Breast epithelium (tissue), 4 donors: ENCODE results near the gene PMEPA1. TPM values are rescaled to one million over a fixed set of nuclear protein-coding genes. Genes with fewer than 3 reads are reported as not detected.

ENCODE experiments used
- DNase-seq, 2 donors: peaks; one replicate each; pipeline ENCODE4 v3.0.0-alpha.2; 2019; ENCODE audit warnings: low spot score in 2 of 2
- H3K27ac ChIP-seq, 2 donors: fragments of 200-600 bp; sonication (generic) in 1 of 2; one replicate each; pipeline ENCODE4 v1.5.1; 2016 to 2019; ENCODE audit warnings: mild to moderate bottlenecking in 1 of 2
- H3K27me3 ChIP-seq, 2 donors: fragments of 200-600 bp; sonication (generic) in 1 of 2; one replicate each; pipeline versions ENCODE4 v1.5.1 to v1.6.0; 2017 to 2019; ENCODE audit warnings: control low read depth in 1 of 2, mild to moderate bottlenecking in 1 of 2
- H3K36me3 ChIP-seq: fragments of 200-600 bp; one replicate; pipeline ENCODE4 v1.5.1; 2019
- H3K4me1 ChIP-seq, 2 donors: fragments of 200-600 bp; sonication (generic); one replicate each; pipeline ENCODE4 v1.5.1; 2016 to 2019; ENCODE audit warnings: control low read depth in 1 of 2
- H3K4me3 ChIP-seq, 3 donors: fragments of 200-600 bp; sonication (generic); 1 replicate in 2 of 3; 2 replicates in 1 of 3; pipeline ENCODE4 v1.5.1; 2016 to 2019; ENCODE audit warnings: mild to moderate bottlenecking in 3 of 3, moderate library complexity in 2 of 3
- H3K9me3 ChIP-seq, 2 donors: fragments of 200-600 bp; sonication (generic) in 1 of 2; one replicate each; pipeline ENCODE4 v1.5.1; 2016 to 2019; ENCODE audit warnings: control low read depth in 1 of 2
- POLR2A ChIP-seq: fragments of 450-650 bp; IDR thresholded peaks from one replicate; pipeline ENCODE4 v1.6.1; 2016; ENCODE audit warnings: antibody characterized with exemption, mild to moderate bottlenecking, moderate library complexity
- POLR2AphosphoS5 ChIP-seq, 3 donors: sonication (generic); formaldehyde crosslinking; IDR thresholded peaks; one replicate each; pipeline ENCODE4 v1.6.1; 2017; ENCODE audit warnings: antibody characterized with exemption in 3 of 3
- intact Hi-C: fragments of 100-400 bp; cut with DNase I; formaldehyde crosslinking; loops from one replicate; pipeline ENCODE4 v1.15.1; 2023; ENCODE audit warnings: low total_unique reads
- total RNA-seq, 3 donors: library from RNA; depleted of rRNA; stranded (reverse); fragments of >200 nt; gene quantifications; one replicate each; pipeline ENCODE4 v1.1.0, GENCODE V29; 2016
- TF ChIP-seq, protein P1 (sequence below), 3 donors: fragments of 450-650 bp; IDR thresholded peaks; one replicate each; pipeline ENCODE4 v1.5.1; 2016 to 2017; ENCODE audit warnings: antibody characterized with exemption in 3 of 3, mild to moderate bottlenecking in 3 of 3, moderate library complexity in 3 of 3

Gene PMEPA1
- total RNA-seq, 3 donors from 2014 or later, result 9.2 to 13.2 (median 13.1) TPM

DNA sequence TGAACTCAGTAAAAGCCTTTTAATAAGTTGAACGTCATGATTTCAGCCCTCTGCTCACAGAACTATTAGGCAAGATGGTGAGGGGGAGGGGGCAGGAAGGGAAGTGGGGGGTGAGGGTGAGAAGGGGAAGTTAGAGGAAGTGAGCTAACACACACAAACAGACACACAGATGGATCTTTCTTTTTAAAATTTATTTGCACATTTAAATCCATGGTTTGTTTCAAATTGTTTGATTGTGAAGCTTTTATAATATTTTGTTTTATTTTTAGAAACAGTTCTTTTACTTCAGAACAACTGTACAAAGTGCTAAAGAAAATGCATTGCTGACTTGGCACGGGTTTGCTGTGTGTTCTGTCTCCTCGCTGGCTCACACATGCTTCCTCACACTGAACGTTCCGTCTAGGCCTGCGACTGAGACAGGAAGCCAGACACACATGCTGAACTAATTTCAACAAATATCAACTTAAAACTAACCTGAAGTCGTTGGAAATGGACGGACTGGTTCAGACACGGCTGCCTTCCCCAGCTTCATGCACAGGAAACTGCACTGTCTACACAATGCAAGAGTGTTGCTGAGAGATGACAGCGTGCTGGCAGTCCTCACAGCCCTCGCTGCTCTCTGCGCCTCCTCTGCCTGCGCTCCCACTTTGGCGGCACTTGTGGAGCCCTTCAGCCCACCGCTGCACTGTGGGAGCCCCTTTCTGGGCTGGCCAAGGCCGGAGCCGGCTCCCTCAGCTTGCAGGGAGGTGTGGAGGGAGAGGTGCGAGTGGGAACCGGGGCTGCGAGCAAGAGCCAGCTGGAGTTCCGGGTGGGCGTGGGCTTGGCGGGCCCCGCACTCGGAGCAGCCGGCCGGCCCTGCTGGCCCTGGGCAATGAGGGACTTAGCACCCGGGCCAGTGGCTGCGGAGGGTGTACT, 81.5 kb downstream of the PMEPA1 start:
- peak overlapping the region in 2 of 3 donors; percentile 7 to 41 for H3K4me3 ChIP-seq
- no peaks in the 10 kb centered on the region for H3K27me3 ChIP-seq
- H3K27ac ChIP-seq, result peak overlapping the region; percentile 46 to 78
- intact Hi-C loops, result no loop called here
- H3K9me3 ChIP-seq, result peaks cover 0 to 7% of the 10 kb centered on the region in 2 donors
- H3K4me1 ChIP-seq, result no peaks in the 10 kb centered on the region
- TF ChIP-seq POLR2AphosphoS5 (IDR thresholded peaks at IDR 0.05), result no peak
- no peak for TF ChIP-seq POLR2A
- TF ChIP-seq, protein P1, sequence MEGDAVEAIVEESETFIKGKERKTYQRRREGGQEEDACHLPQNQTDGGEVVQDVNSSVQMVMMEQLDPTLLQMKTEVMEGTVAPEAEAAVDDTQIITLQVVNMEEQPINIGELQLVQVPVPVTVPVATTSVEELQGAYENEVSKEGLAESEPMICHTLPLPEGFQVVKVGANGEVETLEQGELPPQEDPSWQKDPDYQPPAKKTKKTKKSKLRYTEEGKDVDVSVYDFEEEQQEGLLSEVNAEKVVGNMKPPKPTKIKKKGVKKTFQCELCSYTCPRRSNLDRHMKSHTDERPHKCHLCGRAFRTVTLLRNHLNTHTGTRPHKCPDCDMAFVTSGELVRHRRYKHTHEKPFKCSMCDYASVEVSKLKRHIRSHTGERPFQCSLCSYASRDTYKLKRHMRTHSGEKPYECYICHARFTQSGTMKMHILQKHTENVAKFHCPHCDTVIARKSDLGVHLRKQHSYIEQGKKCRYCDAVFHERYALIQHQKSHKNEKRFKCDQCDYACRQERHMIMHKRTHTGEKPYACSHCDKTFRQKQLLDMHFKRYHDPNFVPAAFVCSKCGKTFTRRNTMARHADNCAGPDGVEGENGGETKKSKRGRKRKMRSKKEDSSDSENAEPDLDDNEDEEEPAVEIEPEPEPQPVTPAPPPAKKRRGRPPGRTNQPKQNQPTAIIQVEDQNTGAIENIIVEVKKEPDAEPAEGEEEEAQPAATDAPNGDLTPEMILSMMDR (IDR thresholded peaks at IDR 0.05), result no peak
- DNase-seq, result no peak
- no peaks in the 10 kb centered on the region for H3K36me3 ChIP-seq

DNA sequence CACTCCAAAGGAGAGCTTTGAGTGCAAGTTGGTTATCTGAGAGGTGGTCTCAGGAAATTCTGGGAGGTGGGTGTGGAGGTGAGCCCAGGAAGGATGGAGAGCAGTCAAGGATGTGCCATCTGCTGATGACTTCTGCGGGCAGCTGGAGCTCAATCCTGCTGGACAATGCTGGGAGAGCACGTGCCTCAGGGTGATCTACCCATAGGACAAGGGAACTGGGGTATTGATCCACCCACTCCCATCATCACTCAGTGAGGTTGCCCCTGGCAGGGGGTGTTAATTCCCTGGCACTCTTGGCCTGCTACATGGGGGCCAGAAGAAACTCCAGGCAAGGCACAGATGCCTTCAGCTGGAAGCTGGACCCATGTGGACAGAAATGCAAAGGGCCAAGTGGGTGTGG, 82.5 kb downstream of the PMEPA1 start:
- TF ChIP-seq, protein P1 (IDR thresholded peaks at IDR 0.05), result no peak
- TF ChIP-seq POLR2AphosphoS5 (IDR thresholded peaks at IDR 0.05) (no peak), POLR2A (no peak)
- Histone ChIP-seq H3K9me3 (peaks cover 0 to 7% of the 10 kb centered on the region in 2 donors), H3K27me3 (no peaks in the 10 kb centered on the region), H3K4me3 (no peak overlapping the region), H3K27ac (peak overlapping the region; percentile 46 to 78), H3K36me3 (no peaks in the 10 kb centered on the region), H3K4me1 (no peaks in the 10 kb centered on the region)
- intact Hi-C loops, result no loop called here
- DNase-seq, result no peak

DNA sequence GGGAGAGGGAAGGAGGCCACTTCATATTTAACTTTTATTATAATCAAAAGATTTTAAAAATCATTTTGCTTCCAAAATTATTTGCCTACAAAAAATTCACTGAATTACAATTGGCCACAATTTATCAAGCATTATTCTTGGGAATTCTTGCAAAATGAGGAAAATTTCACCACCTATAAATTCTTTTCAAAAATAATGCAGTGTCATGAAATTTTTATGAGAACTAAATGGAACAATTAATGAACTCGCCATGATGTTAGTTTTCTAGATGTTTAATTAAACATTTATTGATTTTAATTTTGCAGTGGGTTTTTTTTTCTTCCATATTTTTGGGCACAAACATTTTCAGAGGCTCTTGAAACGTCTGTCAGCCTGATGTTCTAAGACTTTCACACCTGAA, 83.8 kb downstream of the PMEPA1 start:
- H3K27ac ChIP-seq, result no peak overlapping the region
- intact Hi-C loops, result no loop called here

DNA sequence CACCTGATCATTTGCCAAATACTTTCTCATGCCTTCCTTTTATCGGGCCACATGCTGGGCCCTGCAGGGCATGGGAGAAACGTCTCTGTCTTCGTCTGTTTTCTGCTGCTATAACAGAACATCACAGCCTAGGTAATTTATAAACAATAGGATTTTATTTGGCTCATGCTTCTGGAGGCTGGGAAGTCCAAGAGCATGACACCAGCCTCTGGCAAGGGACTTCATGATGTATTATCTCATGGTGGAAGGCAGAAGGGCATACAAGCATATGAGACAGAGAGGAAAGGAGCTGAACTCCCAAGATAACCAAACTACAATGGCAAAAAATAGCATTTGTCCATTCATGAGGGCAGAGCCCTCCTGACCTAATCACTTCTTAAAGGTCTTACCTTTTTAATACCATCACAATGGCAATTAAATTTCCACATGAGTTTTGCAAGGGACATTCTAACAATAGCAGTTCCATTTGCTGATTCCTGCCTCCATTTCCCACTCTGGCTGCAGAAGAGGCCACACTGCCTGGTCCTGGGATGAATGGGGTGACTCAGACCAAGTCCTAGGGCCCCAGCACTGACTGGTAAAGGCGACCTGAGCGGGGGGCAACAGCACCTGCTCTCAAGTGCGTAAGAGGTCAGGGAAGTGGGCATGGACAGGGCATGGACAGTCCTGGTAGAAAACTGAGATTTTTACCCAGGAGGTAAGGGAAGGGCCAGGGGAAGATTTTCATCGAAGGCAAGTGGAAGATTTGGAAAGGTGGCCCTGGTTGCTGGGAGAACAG, 84.4 kb downstream of the PMEPA1 start:
- Histone ChIP-seq H3K36me3 (no peaks in the 10 kb centered on the region), H3K4me1 (no peaks in the 10 kb centered on the region), H3K27me3 (no peaks in the 10 kb centered on the region), H3K9me3 (peaks cover 0 to 7% of the 10 kb centered on the region in 2 donors), H3K27ac (no peak overlapping the region), H3K4me3 (no peak overlapping the region)
- TF ChIP-seq POLR2A (no peak), POLR2AphosphoS5 (IDR thresholded peaks at IDR 0.05) (no peak)
- TF ChIP-seq, protein P1 (IDR thresholded peaks at IDR 0.05), result no peak
- intact Hi-C loops, result no loop called here
- no peak for DNase-seq

More for the DNA sequence above, 83.8 kb downstream of the PMEPA1 start:
- Histone ChIP-seq H3K4me1 (no peaks in the 10 kb centered on the region), H3K27me3 (no peaks in the 10 kb centered on the region), H3K4me3 (no peak overlapping the region), H3K9me3 (peaks cover 0 to 7% of the 10 kb centered on the region in 2 donors), H3K36me3 (no peaks in the 10 kb centered on the region)
- no peak for TF ChIP-seq POLR2AphosphoS5 (IDR thresholded peaks at IDR 0.05)
- TF ChIP-seq, protein P1 (IDR thresholded peaks at IDR 0.05), result no peak
- no peak for TF ChIP-seq POLR2A
- DNase-seq, result no peak

DNA sequence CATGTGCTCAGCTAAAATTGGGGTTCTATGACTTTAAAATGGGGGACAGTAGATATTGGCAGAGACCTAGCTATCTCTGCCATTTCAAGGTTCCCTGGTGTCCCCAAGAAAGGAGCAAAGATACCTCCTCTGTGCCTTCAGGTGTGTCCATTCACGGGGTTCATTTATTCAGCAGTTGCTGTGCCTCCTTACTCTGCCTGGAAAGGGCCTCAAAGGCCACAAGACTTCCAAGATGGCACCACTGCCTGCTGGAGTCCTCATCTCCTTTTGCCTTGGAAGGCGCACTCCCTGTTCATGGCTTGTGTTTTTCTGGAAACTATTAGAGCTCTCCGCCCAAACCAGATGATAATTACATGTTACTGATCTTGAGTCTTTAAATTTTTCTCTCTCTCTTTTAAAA, 85.7 kb downstream of the PMEPA1 start:
- H3K27ac ChIP-seq, result no peak overlapping the region
- no peak overlapping the region for H3K4me3 ChIP-seq
- H3K27me3 ChIP-seq, result no peaks in the 10 kb centered on the region
- peaks cover 0 to 7% of the 10 kb centered on the region in 2 donors for H3K9me3 ChIP-seq
- H3K4me1 ChIP-seq, result no peaks in the 10 kb centered on the region
- no peak for DNase-seq
- TF ChIP-seq POLR2AphosphoS5 (IDR thresholded peaks at IDR 0.05) (no peak), POLR2A (no peak)
- TF ChIP-seq, protein P1 (IDR thresholded peaks at IDR 0.05), result no peak
- no peaks in the 10 kb centered on the region for H3K36me3 ChIP-seq
- intact Hi-C loops, result no loop called here
